ENCODE measurements around the gene KRTAP4-11. TPM values are rescaled to one million over a fixed set of nuclear protein-coding genes. Genes with fewer than 3 reads are reported as not detected.

The KRTAP4-11 gene
- total RNA-seq, 1 experiment from 2014 or later = not detected

DNA sequence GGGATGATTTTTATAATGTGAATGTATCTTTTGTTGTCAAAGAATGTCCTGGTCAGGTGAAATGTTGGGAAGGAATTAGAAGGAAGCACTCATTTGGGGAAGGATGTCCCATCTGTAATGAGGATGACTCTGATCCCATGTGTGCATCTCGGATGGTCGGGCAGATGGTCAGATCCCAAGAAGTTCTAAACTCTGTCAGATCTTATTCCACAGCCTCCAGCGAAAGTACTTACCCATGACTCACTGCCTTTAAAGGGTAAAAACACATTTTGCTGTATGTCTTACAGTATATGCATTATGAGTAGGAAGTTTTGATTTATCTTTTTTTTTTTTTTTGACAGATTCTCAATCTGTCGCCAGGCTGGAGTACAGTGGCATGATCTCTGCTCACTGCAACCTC, 548 bp upstream of the KRTAP4-11 start:
- BruUV-seq (replicated peaks) = no TSS peak
- DNase-seq (ENCODE audit: low read depth, low spot score) = no peak
- ATAC-seq = no peak
- ChIA-PET RAD21 (ENCODE audit: low non-redundant PET in 1 of 2, low total read pairs in 2 of 2, uncharacterized antibody in 2 of 2, unreplicated experiment in 2 of 2) (no interaction called here), CTCF (no interaction called here), POLR2A (no interaction called here)
- TF ChIP-seq TCF7L2 (IDR thresholded peaks at IDR 0.05; ENCODE audit: borderline replicate concordance, extremely low read depth, insufficient read depth, insufficient read length) (no peak), RAD21 (IDR thresholded peaks at IDR 0.05; ENCODE audit: low read depth) (no peak), ZNF274 (IDR thresholded peaks at IDR 0.05; ENCODE audit: low read depth, low read length) (no peak), SP1 (IDR thresholded peaks at IDR 0.05; ENCODE audit: low read depth) (no peak), YY1 (IDR thresholded peaks at IDR 0.05; ENCODE audit: extremely low read depth, insufficient replicate concordance, low read depth, low read length) (no peak), POLR2A (IDR thresholded peaks at IDR 0.05; ENCODE audit: borderline replicate concordance, extremely low read depth, insufficient read depth, insufficient read length) (no peak)
- TF ChIP-seq, protein P1, sequence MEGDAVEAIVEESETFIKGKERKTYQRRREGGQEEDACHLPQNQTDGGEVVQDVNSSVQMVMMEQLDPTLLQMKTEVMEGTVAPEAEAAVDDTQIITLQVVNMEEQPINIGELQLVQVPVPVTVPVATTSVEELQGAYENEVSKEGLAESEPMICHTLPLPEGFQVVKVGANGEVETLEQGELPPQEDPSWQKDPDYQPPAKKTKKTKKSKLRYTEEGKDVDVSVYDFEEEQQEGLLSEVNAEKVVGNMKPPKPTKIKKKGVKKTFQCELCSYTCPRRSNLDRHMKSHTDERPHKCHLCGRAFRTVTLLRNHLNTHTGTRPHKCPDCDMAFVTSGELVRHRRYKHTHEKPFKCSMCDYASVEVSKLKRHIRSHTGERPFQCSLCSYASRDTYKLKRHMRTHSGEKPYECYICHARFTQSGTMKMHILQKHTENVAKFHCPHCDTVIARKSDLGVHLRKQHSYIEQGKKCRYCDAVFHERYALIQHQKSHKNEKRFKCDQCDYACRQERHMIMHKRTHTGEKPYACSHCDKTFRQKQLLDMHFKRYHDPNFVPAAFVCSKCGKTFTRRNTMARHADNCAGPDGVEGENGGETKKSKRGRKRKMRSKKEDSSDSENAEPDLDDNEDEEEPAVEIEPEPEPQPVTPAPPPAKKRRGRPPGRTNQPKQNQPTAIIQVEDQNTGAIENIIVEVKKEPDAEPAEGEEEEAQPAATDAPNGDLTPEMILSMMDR (IDR thresholded peaks at IDR 0.05 in 2 of 3, conservative IDR thresholded peaks at IDR 0.05 in 1 of 3; ENCODE audit: borderline replicate concordance in 1 of 3, insufficient read depth in 1 of 3, low read depth in 2 of 3, low read length in 2 of 3) = no peak
- Histone ChIP-seq H3K4me1 (ENCODE audit: control insufficient read depth in 1 of 2, insufficient read depth in 2 of 2, low read length in 2 of 2) (peaks cover 0 to 20% of the 10 kb centered on the region in 2 experiments; a peak in 2 of 4 replicates), H3K9ac (ENCODE audit: low read length) (no peak overlapping the region), H3K79me2 (ENCODE audit: insufficient read depth, low read length) (no peaks in the 10 kb centered on the region), H3K4me2 (ENCODE audit: low read length) (no peak overlapping the region), H3K27me3 (ENCODE audit: insufficient read depth, low read length) (no peaks in the 10 kb centered on the region), H3K9me3 (ENCODE audit: control insufficient read depth in 1 of 2, insufficient read depth in 1 of 2, low read depth in 1 of 2, low read length in 2 of 2) (peaks cover 0 to 6% of the 10 kb centered on the region in 2 experiments; a peak in 1 of 4 replicates), H3K36me3 (ENCODE audit: control insufficient read depth in 1 of 2, insufficient read depth in 2 of 2, low read length in 2 of 2) (0 out of 4 replicates have a peak, but pooled peaks cover 0 to 2% of the 10 kb centered on the region in 2 experiments), H2AFZ (ENCODE audit: low read depth, low read length, poor library complexity, severe bottlenecking) (no peak overlapping the region), H3K27ac (ENCODE audit: low read depth, low read length) (no peak overlapping the region), H3K4me3 (replicated peaks in 1 of 2; ENCODE audit: low read depth in 1 of 2, low read length in 2 of 2) (no peak overlapping the region), H4K20me1 (ENCODE audit: insufficient read depth) (no peaks in the 10 kb centered on the region), H3K9me2 (ENCODE audit: insufficient read depth) (no peaks in the 10 kb centered on the region)
- intact Hi-C loops (cut with micrococcal nuclease) = no loop called here

DNA sequence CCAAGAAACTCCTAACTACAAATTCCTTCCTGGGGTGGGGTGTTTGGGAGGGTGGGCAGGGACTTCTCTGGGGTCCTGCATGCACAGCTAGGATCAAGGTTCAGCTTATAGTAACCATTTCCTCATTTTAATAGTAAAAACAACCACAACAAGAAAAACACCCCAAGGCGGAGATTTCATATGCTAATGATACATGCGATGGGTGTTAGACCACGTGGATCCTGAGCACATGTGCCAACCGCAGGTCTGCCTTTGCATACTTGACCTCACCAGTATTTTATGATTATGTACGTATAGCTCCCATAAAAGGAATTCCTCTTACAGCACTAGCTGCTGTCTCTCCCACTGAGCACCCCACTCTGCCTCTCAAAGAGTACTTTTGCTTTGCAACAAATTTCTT, 1.9 kb downstream of the KRTAP4-11 start:
- peaks cover 0 to 11% of the 10 kb centered on the region in 2 experiments; a peak in 2 of 4 replicates for H3K9me3 ChIP-seq (ENCODE audit: control insufficient read depth in 1 of 2, insufficient read depth in 1 of 2, low read depth in 1 of 2, low read length in 2 of 2)
- no peaks in the 10 kb centered on the region for H3K27me3 ChIP-seq (ENCODE audit: insufficient read depth, low read length)
- H4K20me1 ChIP-seq (ENCODE audit: insufficient read depth) = no peaks in the 10 kb centered on the region
- ChIA-PET CTCF (no interaction called here), POLR2A (no interaction called here), RAD21 (ENCODE audit: low non-redundant PET in 1 of 2, low total read pairs in 2 of 2, uncharacterized antibody in 2 of 2, unreplicated experiment in 2 of 2) (no interaction called here)
- DNase-seq (ENCODE audit: low read depth, low spot score) (no peak), ATAC-seq (no peak)
- TF ChIP-seq CBX3 (IDR thresholded peaks at IDR 0.05; ENCODE audit: low read depth) = no peak
- BruUV-seq (replicated peaks) = no TSS peak
- no peaks in the 10 kb centered on the region for H3K9me2 ChIP-seq (ENCODE audit: insufficient read depth)
- intact Hi-C loops (cut with micrococcal nuclease) = no loop called here
- H3K4me3 ChIP-seq (replicated peaks in 1 of 2; ENCODE audit: low read depth in 1 of 2, low read length in 2 of 2) = no peak overlapping the region
- H3K4me2 ChIP-seq (ENCODE audit: low read length) = no peak overlapping the region
- peaks cover 0 to 4% of the 10 kb centered on the region in 2 experiments; a peak in 1 of 4 replicates for H3K36me3 ChIP-seq (ENCODE audit: control insufficient read depth in 1 of 2, insufficient read depth in 2 of 2, low read length in 2 of 2)
- no peak overlapping the region for H3K9ac ChIP-seq (ENCODE audit: low read length)
- H3K4me1 ChIP-seq (ENCODE audit: control insufficient read depth in 1 of 2, insufficient read depth in 2 of 2, low read length in 2 of 2) = peaks cover 0 to 7% of the 10 kb centered on the region in 2 experiments; a peak in 1 of 4 replicates
- H3K27ac ChIP-seq (ENCODE audit: low read depth, low read length) = no peak overlapping the region
- H3K79me2 ChIP-seq (ENCODE audit: insufficient read depth, low read length) = no peaks in the 10 kb centered on the region
- H2AFZ ChIP-seq (ENCODE audit: low read depth, low read length, poor library complexity, severe bottlenecking) = no peak overlapping the region
